ENCODE data around the gene AZIN2.

Gene AZIN2

GRCh38 chr1:33168556-33169289 lies 87.8 kb downstream of the AZIN2 start:
- ChIA-PET CTCF (interaction anchor here (1.1 kb wide), 1 partner anchor 11 kb away, joined by 4 read pairs; no protein-coding TSS in a partner anchor), POLR2A (no interaction called here)

GRCh38 chr1:33169290-33170055 lies 88.5 kb downstream of the AZIN2 start:
- ChIA-PET POLR2A (no interaction called here), CTCF (interaction anchor here (1.6 kb wide), 1 partner anchor 83 kb away, joined by 3 read pairs; no protein-coding TSS in a partner anchor)
- TF ChIP-seq CTCF (IDR thresholded peaks at IDR 0.05; ENCODE audit: control extremely low read depth, extremely low read depth, low read depth, missing control alignments): no peak
- DNase-seq (ENCODE audit: extremely low spot score): no peak

More at GRCh38 chr1:33168556-33169289, 87.8 kb downstream of the AZIN2 start:
- DNase-seq (ENCODE audit: extremely low spot score): no peak
- TF ChIP-seq CTCF (IDR thresholded peaks at IDR 0.05; ENCODE audit: control extremely low read depth, extremely low read depth, low read depth, missing control alignments): no peak
